BE2C (cell line): ENCODE results near the gene PLCD4. TPM values are rescaled to one million over a fixed set of nuclear protein-coding genes. Genes with fewer than 3 reads are reported as not detected.

Source experiments
- DNase-seq: peaks from one replicate; pipeline ENCODE4 v3.0.0-alpha.2; 2020
- H3K27me3 ChIP-seq: fragments of 250-450 bp; sonication (Bioruptor Pico); 2 replicates; pipeline ENCODE4 v1.5.1; 2020; ENCODE audit warnings: mild to moderate bottlenecking
- H3K36me3 ChIP-seq: fragments of 250-450 bp; sonication (Bioruptor Pico); 2 replicates; pipeline ENCODE4 v1.5.1; 2020; ENCODE audit warnings: mild to moderate bottlenecking
- H3K4me1 ChIP-seq: fragments of 250-450 bp; sonication (Bioruptor Pico); 2 replicates; pipeline ENCODE4 v1.5.1; 2020
- H3K4me3 ChIP-seq: 2 replicates; pipeline ENCODE4 v1.5.1; 2011; ENCODE audit warnings: low read depth, low read length
- H3K9me3 ChIP-seq: fragments of 250-450 bp; sonication (Bioruptor Pico); 2 replicates; pipeline ENCODE4 v1.5.1; 2020
- polyA plus RNA-seq: library from polyadenylated mRNA; unstranded; fragments of >200 nt; gene quantifications from one replicate; pipeline ENCODE4 v1.2.1, GENCODE V29; 2012; ENCODE audit warnings: low read depth, missing spikeins; ENCODE audit not compliant: insufficient read length, insufficient read depth
- TF ChIP-seq, protein P1 (sequence below): IDR thresholded peaks from 2 replicates; pipeline ENCODE4 v1.5.1; 2012; ENCODE audit warnings: mild to moderate bottlenecking, low read depth, low read length

PLCD4 gene
- polyA plus RNA-seq: 30.0 TPM

DNA sequence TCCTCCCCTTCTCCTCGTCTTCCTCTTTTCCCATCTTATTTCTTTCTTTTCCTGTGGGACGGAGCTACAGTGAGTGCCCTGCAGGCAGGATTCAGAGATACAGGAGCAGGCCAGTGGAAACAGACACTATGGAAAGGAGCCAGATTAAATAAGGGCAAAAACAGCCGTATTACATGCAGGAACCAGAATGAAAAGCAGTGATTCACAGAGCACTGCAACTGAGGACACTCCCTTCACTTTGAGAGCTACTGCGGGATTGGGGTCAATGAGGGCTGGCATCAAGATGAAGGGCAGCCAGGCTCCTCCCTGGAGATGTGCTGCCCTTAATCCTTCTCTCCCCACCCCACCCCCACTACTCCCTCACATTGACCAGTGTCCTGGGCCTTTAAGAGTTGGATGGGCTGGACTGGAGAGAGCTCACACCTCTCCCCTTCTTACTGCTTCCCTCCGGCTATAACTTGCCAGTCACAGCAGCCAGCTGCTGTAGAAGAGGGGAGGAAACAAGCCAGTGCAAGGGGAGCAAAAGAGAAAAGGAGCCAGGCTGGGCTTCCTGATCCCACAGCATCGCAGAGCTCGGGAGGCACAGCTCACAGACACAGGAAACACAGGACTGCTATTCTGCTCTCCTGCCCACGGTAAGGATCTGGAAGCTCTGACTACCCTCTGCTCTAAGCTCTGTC, at the start of gene PLCD4:
TSS of gene PLCD4 (plus strand) at position 464 of the 680 bp plus-strand sequence. CDS start 7,841 bp downstream, outside the sequence.
- peak within 1 kb of the TSS; percentile 73 for H3K4me3 ChIP-seq
- DNase-seq: peak; percentile 89
- no peaks in the 10 kb centered on the region for H3K27me3 ChIP-seq

DNA sequence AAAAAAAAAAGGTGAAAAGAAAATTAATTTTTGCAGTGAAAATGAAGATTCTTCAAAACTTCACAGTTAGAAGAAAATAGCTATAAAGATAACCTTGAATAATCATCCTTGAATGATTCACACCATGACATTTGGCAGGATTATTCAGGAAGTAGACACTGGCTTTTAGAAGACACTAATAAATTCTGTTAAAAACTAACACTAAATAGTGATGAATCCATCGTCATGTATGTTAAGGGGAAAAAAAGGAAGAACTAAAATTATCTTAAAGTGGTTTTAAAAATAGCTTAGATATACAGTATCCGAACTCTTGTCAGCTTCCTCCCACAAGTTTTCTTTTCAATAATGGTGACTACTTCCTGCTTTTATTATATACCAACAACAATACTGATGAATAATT, 49.8 kb upstream of the PLCD4 start:
- peaks cover 42% of the 10 kb centered on the region for H3K36me3 ChIP-seq
- H3K9me3 ChIP-seq: no peaks in the 10 kb centered on the region
- H3K27me3 ChIP-seq: no peaks in the 10 kb centered on the region
- no peak for DNase-seq
- H3K4me3 ChIP-seq: no peak overlapping the region
- H3K4me1 ChIP-seq: no peaks in the 10 kb centered on the region
- TF ChIP-seq, protein P1, sequence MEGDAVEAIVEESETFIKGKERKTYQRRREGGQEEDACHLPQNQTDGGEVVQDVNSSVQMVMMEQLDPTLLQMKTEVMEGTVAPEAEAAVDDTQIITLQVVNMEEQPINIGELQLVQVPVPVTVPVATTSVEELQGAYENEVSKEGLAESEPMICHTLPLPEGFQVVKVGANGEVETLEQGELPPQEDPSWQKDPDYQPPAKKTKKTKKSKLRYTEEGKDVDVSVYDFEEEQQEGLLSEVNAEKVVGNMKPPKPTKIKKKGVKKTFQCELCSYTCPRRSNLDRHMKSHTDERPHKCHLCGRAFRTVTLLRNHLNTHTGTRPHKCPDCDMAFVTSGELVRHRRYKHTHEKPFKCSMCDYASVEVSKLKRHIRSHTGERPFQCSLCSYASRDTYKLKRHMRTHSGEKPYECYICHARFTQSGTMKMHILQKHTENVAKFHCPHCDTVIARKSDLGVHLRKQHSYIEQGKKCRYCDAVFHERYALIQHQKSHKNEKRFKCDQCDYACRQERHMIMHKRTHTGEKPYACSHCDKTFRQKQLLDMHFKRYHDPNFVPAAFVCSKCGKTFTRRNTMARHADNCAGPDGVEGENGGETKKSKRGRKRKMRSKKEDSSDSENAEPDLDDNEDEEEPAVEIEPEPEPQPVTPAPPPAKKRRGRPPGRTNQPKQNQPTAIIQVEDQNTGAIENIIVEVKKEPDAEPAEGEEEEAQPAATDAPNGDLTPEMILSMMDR: no peak

More for the DNA sequence above, at the start of gene PLCD4:
- TF ChIP-seq, protein P1: peak; percentile 33; the same call in 1 of the 2 replicates
- Histone ChIP-seq H3K4me1 (peaks cover 22% of the 10 kb centered on the region), H3K36me3 (no peaks in the 10 kb centered on the region; the same call in 1 of the 2 replicates), H3K9me3 (no peaks in the 10 kb centered on the region)

DNA sequence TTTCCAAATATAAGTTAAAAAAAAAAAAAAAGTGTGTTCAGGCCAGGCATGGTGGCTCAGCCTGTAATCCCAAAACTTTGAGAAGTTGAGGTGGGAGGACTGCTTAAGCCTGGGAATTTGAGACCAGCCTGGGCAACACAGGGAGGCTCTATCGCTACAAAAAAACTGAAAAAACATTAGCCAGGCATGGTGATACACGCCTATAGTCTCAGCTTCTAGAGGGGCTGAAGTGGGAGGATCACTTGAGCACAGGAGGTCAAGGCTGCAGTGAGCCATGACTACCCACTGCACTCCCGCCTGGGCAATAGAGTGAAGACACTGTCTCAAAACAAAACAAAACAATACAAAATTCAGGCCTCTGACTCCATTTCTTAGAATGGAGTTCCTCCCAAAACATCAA, 48.7 kb upstream of the PLCD4 start:
- DNase-seq: no peak

DNA sequence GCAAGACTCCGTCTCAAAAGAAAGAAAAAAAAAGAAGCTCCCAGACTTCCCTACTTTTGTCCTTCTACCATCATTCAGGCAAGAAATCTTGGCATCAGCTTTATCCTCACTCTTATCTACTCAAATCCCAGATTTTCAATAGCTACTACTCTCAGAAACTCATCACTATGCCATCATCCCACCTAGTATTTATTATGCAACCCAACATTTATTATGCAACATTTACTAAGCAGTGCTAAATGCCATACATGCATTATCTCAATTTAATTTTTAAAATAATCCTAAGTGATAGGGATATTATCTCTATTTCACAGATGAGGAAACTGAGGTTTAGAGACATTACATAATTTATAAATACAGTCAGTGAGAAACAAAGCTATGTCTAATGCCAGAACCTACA, 43.6 kb upstream of the PLCD4 start:
- TF ChIP-seq, protein P1: no peak
- Histone ChIP-seq H3K36me3 (peaks cover 13% of the 10 kb centered on the region), H3K4me1 (no peaks in the 10 kb centered on the region; the same call in 1 of the 2 replicates), H3K4me3 (no peak overlapping the region), H3K27me3 (no peaks in the 10 kb centered on the region), H3K9me3 (no peaks in the 10 kb centered on the region)
- DNase-seq: no peak

More for the DNA sequence above, 48.7 kb upstream of the PLCD4 start:
- H3K36me3 ChIP-seq: peaks cover 35% of the 10 kb centered on the region
- H3K9me3 ChIP-seq: no peaks in the 10 kb centered on the region
- no peaks in the 10 kb centered on the region for H3K27me3 ChIP-seq
- TF ChIP-seq, protein P1: no peak
- H3K4me1 ChIP-seq: no peaks in the 10 kb centered on the region
- H3K4me3 ChIP-seq: no peak overlapping the region

DNA sequence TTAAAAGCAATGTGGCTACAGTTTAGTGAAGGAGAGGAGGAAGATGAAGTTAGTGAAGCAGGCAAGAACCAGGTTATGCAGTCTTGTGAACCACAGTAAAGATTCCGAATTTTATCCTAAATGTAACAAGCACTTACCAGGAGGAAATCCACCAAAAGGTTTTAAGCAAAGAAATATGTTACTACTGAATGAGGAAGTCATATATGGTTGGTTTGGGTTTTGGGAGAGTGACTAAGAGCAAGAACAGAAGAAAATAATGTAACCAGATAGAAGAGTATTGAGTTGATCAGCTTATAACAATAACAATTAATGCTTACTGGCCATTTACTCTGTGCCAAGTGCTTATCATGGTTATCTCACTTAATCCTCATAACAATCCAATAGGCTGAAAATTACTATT, 41.4 kb upstream of the PLCD4 start:
- Histone ChIP-seq H3K4me3 (no peak overlapping the region), H3K36me3 (peaks cover 3% of the 10 kb centered on the region), H3K9me3 (no peaks in the 10 kb centered on the region), H3K27me3 (no peaks in the 10 kb centered on the region), H3K4me1 (no peaks in the 10 kb centered on the region; the same call in none of the 2 replicates)
- DNase-seq: no peak
- TF ChIP-seq, protein P1: no peak

DNA sequence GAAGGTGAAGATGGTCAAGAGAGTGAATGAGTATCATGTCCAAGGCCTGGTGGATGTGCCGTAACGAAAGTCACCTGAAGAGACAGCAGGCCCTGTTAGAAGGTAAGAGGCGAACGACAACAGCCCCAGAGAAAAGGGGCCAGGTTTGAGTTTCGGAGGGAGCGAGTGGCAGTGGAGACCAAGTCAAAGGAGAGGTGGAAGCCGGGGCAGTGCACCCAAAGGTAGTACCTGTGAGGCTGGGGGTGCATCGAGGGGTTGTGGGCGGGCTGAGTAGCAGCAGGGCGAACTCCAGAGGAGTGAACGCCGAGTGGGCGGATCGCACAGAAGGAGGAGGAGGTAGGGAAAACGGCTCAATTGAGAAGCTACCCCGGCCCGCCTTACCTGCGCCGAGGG, 39.9 kb upstream of the PLCD4 start:
- Histone ChIP-seq H3K27me3 (no peaks in the 10 kb centered on the region), H3K9me3 (no peaks in the 10 kb centered on the region), H3K36me3 (peaks cover 6% of the 10 kb centered on the region), H3K4me3 (peak overlapping the region; percentile 82), H3K4me1 (no peaks in the 10 kb centered on the region; the same call in none of the 2 replicates)
- DNase-seq: no peak
- TF ChIP-seq, protein P1: no peak
